Mesenchymal stem cell (in vitro differentiated cells and primary cell): ENCODE data around the gene SIKE1.

ENCODE experiments used
- DNase-seq: peaks from one replicate; pipeline ENCODE4 v3.0.0-alpha.2; 2013
- H2AFZ ChIP-seq: one replicate; pipeline ENCODE4 v1.6.1; 2013; ENCODE audit warnings: low read depth, mild to moderate bottlenecking, control low read depth, inconsistent platforms, low read length, moderate library complexity
- H2AK5ac ChIP-seq: 2 replicates; pipeline ENCODE4 v1.6.1; 2013; ENCODE audit warnings: low read length, moderate library complexity, mild to moderate bottlenecking, inconsistent platforms; ENCODE audit not compliant: severe bottlenecking
- H2BK120ac ChIP-seq: one replicate; pipeline ENCODE4 v1.6.1; 2013; ENCODE audit warnings: low read depth, mild to moderate bottlenecking, inconsistent platforms, low read length, moderate library complexity
- H2BK12ac ChIP-seq, 2 experiments: one replicate each; pipeline ENCODE4 v1.6.1; 2013; ENCODE audit warnings: inconsistent platforms in 2 of 2, low read length in 2 of 2, mild to moderate bottlenecking in 2 of 2, moderate library complexity in 2 of 2, control low read depth in 1 of 2
- H2BK15ac ChIP-seq: one replicate; pipeline ENCODE4 v1.6.1; 2013; ENCODE audit warnings: mild to moderate bottlenecking, low read depth, inconsistent platforms; ENCODE audit not compliant: poor library complexity, severe bottlenecking
- H2BK5ac ChIP-seq: 2 replicates; pipeline ENCODE4 v1.6.1; 2013; ENCODE audit warnings: low read depth, mild to moderate bottlenecking, low read length, control low read depth, inconsistent platforms; ENCODE audit not compliant: poor library complexity, severe bottlenecking
- H3K14ac ChIP-seq, 2 experiments: one replicate each; pipeline ENCODE4 v1.6.1; 2013; ENCODE audit warnings: inconsistent platforms in 2 of 2, low read length in 2 of 2, control low read depth in 1 of 2, mild to moderate bottlenecking in 1 of 2, moderate library complexity in 1 of 2
- H3K18ac ChIP-seq, 2 experiments: one replicate each; pipeline ENCODE4 v1.6.1; 2013; ENCODE audit warnings: inconsistent platforms in 2 of 2, low read length in 2 of 2, control low read depth in 1 of 2, low read depth in 1 of 2, mild to moderate bottlenecking in 1 of 2
- H3K23ac ChIP-seq, 2 experiments: one replicate each; pipeline ENCODE4 v1.6.1; 2013; ENCODE audit warnings: inconsistent platforms in 2 of 2, low read length in 2 of 2, mild to moderate bottlenecking in 2 of 2, moderate library complexity in 2 of 2, control low read depth in 1 of 2
- H3K27ac ChIP-seq: 2 replicates; pipeline ENCODE4 v1.5.1; 2013; ENCODE audit warnings: mild to moderate bottlenecking, moderate library complexity, low read length, control low read depth, inconsistent platforms; ENCODE audit not compliant: poor library complexity, severe bottlenecking
- H3K27me3 ChIP-seq, 2 experiments: 2 replicates each; pipeline versions ENCODE4 v1.6.1 to v1.7.0; 2013; ENCODE audit warnings: low read length in 2 of 2, mild to moderate bottlenecking in 2 of 2, moderate library complexity in 2 of 2, control low read depth in 1 of 2, inconsistent platforms in 1 of 2; ENCODE audit not compliant: control insufficient read depth in 1 of 2, insufficient read depth in 1 of 2
- H3K36me3 ChIP-seq, 2 experiments: 2 replicates each; pipeline versions ENCODE4 v1.6.1 to v1.7.0; 2013; ENCODE audit warnings: low read length in 2 of 2, control low read depth in 1 of 2, inconsistent platforms in 1 of 2, low read depth in 1 of 2, mild to moderate bottlenecking in 1 of 2; ENCODE audit not compliant: insufficient read depth in 2 of 2, control insufficient read depth in 1 of 2
- H3K4ac ChIP-seq, 2 experiments: one replicate each; pipeline ENCODE4 v1.6.1; 2013; ENCODE audit warnings: inconsistent platforms in 2 of 2, low read length in 2 of 2, mild to moderate bottlenecking in 2 of 2, moderate library complexity in 2 of 2, control low read depth in 1 of 2, low read depth in 1 of 2
- H3K4me1 ChIP-seq: 2 replicates; pipeline ENCODE4 v1.6.1; 2013; ENCODE audit warnings: low read depth, low read length, control low read depth; ENCODE audit not compliant: control insufficient read depth, insufficient read depth
- H3K4me2 ChIP-seq: 2 replicates; pipeline ENCODE4 v1.6.1; 2013; ENCODE audit warnings: low read length, mild to moderate bottlenecking, inconsistent platforms; ENCODE audit not compliant: poor library complexity, severe bottlenecking
- H3K4me3 ChIP-seq, 2 experiments: 2 replicates each; pipeline versions ENCODE4 v1.5.1 to v1.7.0; 2013; ENCODE audit warnings: low read length in 2 of 2, mild to moderate bottlenecking in 2 of 2, control low read depth in 1 of 2, low read depth in 1 of 2; ENCODE audit not compliant: insufficient read depth in 1 of 2
- H3K79me1 ChIP-seq: replicated peaks from 2 replicates; pipeline ENCODE4 v1.6.1; 2013; ENCODE audit warnings: mild to moderate bottlenecking, control low read depth, low read length, inconsistent platforms; ENCODE audit not compliant: poor library complexity, severe bottlenecking
- H3K9ac ChIP-seq: 2 replicates; pipeline ENCODE4 v1.7.0; 2013; ENCODE audit warnings: mild to moderate bottlenecking, low read length, moderate library complexity
- H3K9me3 ChIP-seq: 2 replicates; pipeline ENCODE4 v1.7.0; 2013; ENCODE audit warnings: mild to moderate bottlenecking, low read length; ENCODE audit not compliant: control insufficient read depth
- H4K8ac ChIP-seq: one replicate; pipeline ENCODE4 v1.6.1; 2013; ENCODE audit warnings: inconsistent platforms, mild to moderate bottlenecking, low read length, moderate library complexity
- H4K91ac ChIP-seq: one replicate; pipeline ENCODE4 v1.6.1; 2013; ENCODE audit warnings: mild to moderate bottlenecking, low read length, inconsistent platforms
- WGBS: methylation state at CpG from one replicate; pipeline ENCODE4 v1.1.7; 2013; ENCODE audit warnings: mixed read lengths; 5-methylcytosine and 5-hydroxymethylcytosine counted together

The SIKE1 gene

GRCh38 chr1:114750780-114751179 lies 29.7 kb downstream of the SIKE1 start:
- Histone ChIP-seq H3K4me2 (no peak overlapping the region), H3K27me3 (no peaks in the 10 kb centered on the region), H2BK12ac (no peak overlapping the region), H4K91ac (no peak overlapping the region), H2BK120ac (no peak overlapping the region), H3K27ac (no peak overlapping the region), H2BK5ac (no peak overlapping the region), H3K14ac (no peak overlapping the region), H3K9me3 (no peaks in the 10 kb centered on the region), H4K8ac (no peak overlapping the region), H3K4me1 (peaks cover 5% of the 10 kb centered on the region), H3K23ac (no peak overlapping the region), H3K18ac (no peak overlapping the region), H2BK15ac (no peak overlapping the region), H3K4ac (no peak overlapping the region), H3K36me3 (peaks cover 0 to 56% of the 10 kb centered on the region in 2 experiments), H3K79me1 (no peaks in the 10 kb centered on the region), H2AFZ (no peak overlapping the region), H3K4me3 (no peak overlapping the region), H3K9ac (no peak overlapping the region), H2AK5ac (no peak overlapping the region)
- 96% methylated on average over 5 of the region's 5 CpGs for WGBS
- DNase-seq: no peak

DNA sequence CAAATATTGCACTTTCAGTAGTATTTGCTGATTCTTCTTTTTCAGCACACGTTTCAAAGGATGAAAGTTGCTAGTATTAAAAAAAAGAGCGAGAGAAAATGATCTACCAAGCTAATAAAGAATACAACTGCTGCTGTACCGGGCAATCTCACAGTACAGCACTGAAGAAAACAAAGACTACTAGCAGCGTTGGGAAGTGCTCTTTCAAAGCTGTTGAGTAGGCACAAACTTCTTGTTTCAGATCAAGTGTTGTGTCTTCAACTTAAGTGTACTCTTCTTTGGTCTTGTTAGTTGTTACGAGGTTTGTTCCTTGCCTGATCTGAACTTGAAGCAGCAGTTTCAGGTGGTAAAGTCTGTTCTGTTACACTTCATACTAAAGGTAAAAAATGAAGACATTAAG lies 30.6 kb downstream of the SIKE1 start:
- Histone ChIP-seq H3K27me3 (no peaks in the 10 kb centered on the region), H3K14ac (no peak overlapping the region), H3K9ac (no peak overlapping the region), H4K91ac (no peak overlapping the region), H2BK120ac (no peak overlapping the region), H3K9me3 (no peaks in the 10 kb centered on the region), H4K8ac (no peak overlapping the region), H3K4ac (no peak overlapping the region), H2BK12ac (no peak overlapping the region), H2AFZ (no peak overlapping the region), H3K4me3 (no peak overlapping the region), H3K18ac (no peak overlapping the region), H3K27ac (no peak overlapping the region), H3K4me1 (peaks cover 3% of the 10 kb centered on the region), H3K79me1 (no peaks in the 10 kb centered on the region), H3K4me2 (no peak overlapping the region), H2BK5ac (no peak overlapping the region), H2BK15ac (no peak overlapping the region), H3K23ac (no peak overlapping the region), H2AK5ac (no peak overlapping the region), H3K36me3 (peaks cover 0 to 61% of the 10 kb centered on the region in 2 experiments)
- 100% methylated on average over 4 of the region's 5 CpGs for WGBS
- DNase-seq: no peak

- no peak overlapping the region for H4K91ac ChIP-seq
- no peaks in the 10 kb centered on the region for H3K27me3 ChIP-seq
- peaks cover 11 to 91% of the 10 kb centered on the region in 2 experiments for H3K36me3 ChIP-seq
- H2BK120ac ChIP-seq: no peak overlapping the region
- H3K23ac ChIP-seq: no peak overlapping the region
- no peaks in the 10 kb centered on the region for H3K79me1 ChIP-seq
- no peak overlapping the region for H3K4ac ChIP-seq
- H2AK5ac ChIP-seq: no peak overlapping the region
- H3K9me3 ChIP-seq: no peaks in the 10 kb centered on the region
- no peak overlapping the region for H3K18ac ChIP-seq
- no peak overlapping the region for H3K27ac ChIP-seq
- peaks cover 2% of the 10 kb centered on the region for H3K4me1 ChIP-seq
- DNase-seq: no peak
- no peak overlapping the region for H2BK12ac ChIP-seq
- no peak overlapping the region for H3K9ac ChIP-seq
- no peak overlapping the region for H2BK15ac ChIP-seq
- 90% methylated on average over 6 of the region's 6 CpGs for WGBS
- no peak overlapping the region for H2BK5ac ChIP-seq
- H3K14ac ChIP-seq: no peak overlapping the region
- no peak overlapping the region for H4K8ac ChIP-seq
- no peak overlapping the region for H3K4me2 ChIP-seq
- no peak overlapping the region for H3K4me3 ChIP-seq
- no peak overlapping the region for H2AFZ ChIP-seq
Observed at GRCh38 chr1:114746450-114747121, 33.9 kb downstream of the SIKE1 start.

DNA sequence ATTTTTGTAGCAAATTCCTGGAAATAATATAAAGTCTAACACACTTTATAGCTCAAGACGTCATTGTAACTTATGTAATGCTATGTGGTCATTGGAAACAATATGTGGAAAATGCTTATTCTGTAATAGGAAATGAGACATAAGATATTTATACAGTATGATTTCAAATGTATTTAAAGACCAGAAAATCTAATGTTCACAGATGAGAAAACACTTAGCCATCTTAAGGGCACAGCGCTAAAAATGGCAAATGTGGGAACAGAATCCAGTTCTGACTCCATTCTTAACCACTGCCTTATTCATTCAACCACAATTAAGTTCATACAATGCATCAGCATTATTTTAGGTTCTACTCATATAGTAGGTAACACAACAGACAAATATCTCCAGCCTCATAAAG lies 35.2 kb downstream of the SIKE1 start:
- Histone ChIP-seq H3K9ac (no peak overlapping the region), H3K14ac (no peak overlapping the region), H3K27me3 (no peaks in the 10 kb centered on the region), H3K79me1 (no peaks in the 10 kb centered on the region), H2BK5ac (no peak overlapping the region), H3K18ac (no peak overlapping the region), H2AK5ac (no peak overlapping the region), H3K4me3 (no peak overlapping the region), H3K36me3 (peaks cover 11 to 95% of the 10 kb centered on the region in 2 experiments), H2AFZ (no peak overlapping the region), H3K4me1 (peaks cover 2% of the 10 kb centered on the region), H3K4ac (no peak overlapping the region), H3K4me2 (no peak overlapping the region), H2BK12ac (no peak overlapping the region), H4K91ac (no peak overlapping the region), H2BK120ac (no peak overlapping the region), H3K23ac (no peak overlapping the region), H2BK15ac (no peak overlapping the region), H3K9me3 (no peaks in the 10 kb centered on the region), H3K27ac (no peak overlapping the region), H4K8ac (no peak overlapping the region)
- WGBS: 95% methylated on average over 1 of the region's 2 CpGs
- DNase-seq: no peak
